Adrenal gland (tissue), 12 donors: ENCODE results near the gene CHD8. TPM values are rescaled to one million over a fixed set of nuclear protein-coding genes. Genes with fewer than 3 reads are reported as not detected.
A peak's percentile ranks its signal among the peaks of the same experiment; 100 is the strongest.

Source experiments
- DNase-seq, 7 donors: peaks; one replicate each; pipeline ENCODE4 v3.0.0-alpha.2; 2019 to 2020
- H3K27ac ChIP-seq, 5 donors: fragments of 200-600 bp; sonication (generic) in 4 of 5; 1 replicate in 3 of 5; 2 replicates in 2 of 5; pipeline versions ENCODE4 v1.5.1 to v1.8.0; 2016 to 2020; ENCODE audit warnings: mild to moderate bottlenecking in 1 of 5
- H3K27me3 ChIP-seq: fragments of 200-600 bp; 2 replicates; pipeline ENCODE4 v1.8.0; 2021
- H3K36me3 ChIP-seq, 2 donors: fragments of 200-600 bp; replicated peaks in 1 of 2; 1 replicate in 1 of 2; 2 replicates in 1 of 2; pipeline versions ENCODE4 v1.5.1 to v1.8.0; 2018 to 2022
- H3K4me1 ChIP-seq, 2 donors: fragments of 200-600 bp; replicated peaks in 1 of 2; 1 replicate in 1 of 2; 2 replicates in 1 of 2; pipeline versions ENCODE4 v1.5.1 to v1.8.0; 2018 to 2021
- H3K4me3 ChIP-seq, 4 donors: fragments of 200-600 bp; sonication (generic) in 3 of 4; one replicate each; pipeline ENCODE4 v1.5.1; 2016 to 2018
- H3K9me3 ChIP-seq, 3 donors: fragments of 200-600 bp; sonication (generic) in 1 of 3; replicated peaks in 1 of 3; 1 replicate in 2 of 3; 2 replicates in 1 of 3; pipeline versions ENCODE4 v1.5.1 to v1.8.0; 2016 to 2021
- POLR2A ChIP-seq, 2 donors: fragments of 450-650 bp; IDR thresholded peaks; one replicate each; pipeline ENCODE4 v1.6.1; 2017; ENCODE audit warnings: antibody characterized with exemption in 2 of 2, mild to moderate bottlenecking in 2 of 2, moderate library complexity in 1 of 2
- WGBS, 4 donors: extraction: QIAGEN DNeasy Blood & Tissue Kit in 2 of 4; methylation state at CpG; one replicate each; pipeline versions ENCODE4 v1.1.5 to v1.1.7; 2013 to 2017; 5-methylcytosine and 5-hydroxymethylcytosine counted together
- intact Hi-C, 2 donors: fragments of 100-400 bp; cut with DNase I; formaldehyde crosslinking; loops; one replicate each; pipeline versions ENCODE4 v1.14.1 to v1.15.0; 2022 to 2023
- polyA plus RNA-seq, 3 donors: library from polyadenylated mRNA; stranded (reverse); fragments of 200-250 nt in 2 of 3; fragments of 350-450 nt in 1 of 3; fragmentation: Illumina TruSeq in 1 of 3; extraction: RNeasy Lipid Tissue Mini Kit (QIAGEN cat#74804) in 1 of 3; gene quantifications; one replicate each; pipeline ENCODE4 v1.2.3, GENCODE V29; 2013 to 2014
- total RNA-seq, 9 donors: library from RNA; depleted of rRNA in 4 of 9; stranded (reverse); fragments of >200 nt in 4 of 9; fragments of 120-200 nt in 1 of 9; fragmentation: NEBNext Ultra II Directional in 1 of 9; extraction: Animal tissue kit (Norgen Biotek cat#: 25700) in 1 of 9; gene quantifications; one replicate each; pipeline versions ENCODE4 v1.1.0 to v1.2.4, GENCODE V29; 2013 to 2023
- TF ChIP-seq, protein P1 (sequence below), 6 experiments: fragments of 450-650 bp in 4 of 6; fragments of 200-600 bp in 2 of 6; sonication (generic) in 1 of 6; IDR thresholded peaks; 1 replicate in 5 of 6; 2 replicates in 1 of 6; pipeline versions ENCODE4 v1.5.1 to v1.8.0; 2016 to 2021; ENCODE audit warnings: antibody characterized with exemption in 6 of 6, mild to moderate bottlenecking in 2 of 6, moderate library complexity in 1 of 6
- donor health status: healthy with polysubstance abuse.
- donor health status: Bipolar disorder and iron deficiency.
- donor health status: DM: yes; HTN: yes; CAD: no.
- donor health status: DM: no; HTN: no; CAD: no.
- donor health status: DM: no; HTN: no; CAD: no.
- donor health status: DM: yes; HTN: yes; CAD: no.

CHD8 gene
- total and polyA plus RNA-seq, 12 donors, result 43.0 to 71.8 (median 59.0) TPM

DNA sequence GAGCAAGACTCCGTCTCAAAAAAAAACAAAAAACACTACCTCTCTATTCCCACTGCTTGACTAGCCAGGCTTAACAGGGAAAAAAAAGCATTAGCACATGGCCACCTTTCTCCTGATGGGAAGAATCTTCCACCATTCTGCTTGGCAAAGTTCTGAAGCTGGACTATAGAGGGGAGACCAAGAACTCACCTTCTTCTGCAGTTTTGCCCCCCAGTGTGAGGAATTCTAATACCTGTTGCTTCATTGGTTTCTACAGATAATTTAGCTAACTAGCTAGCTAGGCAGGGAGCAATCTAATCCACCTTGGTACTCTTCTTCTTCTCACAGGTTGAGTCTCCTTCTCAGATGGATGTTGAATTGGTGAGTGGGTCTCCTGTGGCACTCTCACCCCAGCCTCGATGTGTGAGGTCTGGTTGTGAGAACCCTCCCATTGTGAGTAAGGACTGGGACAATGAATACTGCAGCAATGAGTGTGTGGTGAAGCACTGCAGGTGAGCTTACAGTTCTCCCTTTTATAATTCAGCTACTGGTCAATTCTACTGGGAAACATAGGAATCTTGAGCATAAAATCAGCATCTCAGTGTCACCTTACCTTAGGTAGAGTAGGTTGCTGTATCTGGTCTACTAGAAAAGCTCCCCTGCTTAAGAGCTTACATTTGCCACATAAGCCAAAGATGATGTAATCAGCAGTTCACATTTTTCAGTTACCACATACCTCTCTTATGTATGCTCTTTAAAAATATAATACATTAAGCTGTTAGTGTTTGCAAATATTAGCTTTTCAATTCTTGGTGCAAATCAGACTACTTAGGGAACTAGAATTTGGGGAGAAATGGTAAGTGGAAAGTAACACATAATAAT lies 39.2 kb upstream of the CHD8 start:
- WGBS, 4 donors, result 62 to 92% (median 67%) methylated on average over 2 of the region's 2 CpGs
- no peaks in the 10 kb centered on the region for H3K4me1 ChIP-seq
- no peaks in the 10 kb centered on the region for H3K27me3 ChIP-seq
- no peak for TF ChIP-seq POLR2A (IDR thresholded peaks at IDR 0.05)
- TF ChIP-seq, protein P1, sequence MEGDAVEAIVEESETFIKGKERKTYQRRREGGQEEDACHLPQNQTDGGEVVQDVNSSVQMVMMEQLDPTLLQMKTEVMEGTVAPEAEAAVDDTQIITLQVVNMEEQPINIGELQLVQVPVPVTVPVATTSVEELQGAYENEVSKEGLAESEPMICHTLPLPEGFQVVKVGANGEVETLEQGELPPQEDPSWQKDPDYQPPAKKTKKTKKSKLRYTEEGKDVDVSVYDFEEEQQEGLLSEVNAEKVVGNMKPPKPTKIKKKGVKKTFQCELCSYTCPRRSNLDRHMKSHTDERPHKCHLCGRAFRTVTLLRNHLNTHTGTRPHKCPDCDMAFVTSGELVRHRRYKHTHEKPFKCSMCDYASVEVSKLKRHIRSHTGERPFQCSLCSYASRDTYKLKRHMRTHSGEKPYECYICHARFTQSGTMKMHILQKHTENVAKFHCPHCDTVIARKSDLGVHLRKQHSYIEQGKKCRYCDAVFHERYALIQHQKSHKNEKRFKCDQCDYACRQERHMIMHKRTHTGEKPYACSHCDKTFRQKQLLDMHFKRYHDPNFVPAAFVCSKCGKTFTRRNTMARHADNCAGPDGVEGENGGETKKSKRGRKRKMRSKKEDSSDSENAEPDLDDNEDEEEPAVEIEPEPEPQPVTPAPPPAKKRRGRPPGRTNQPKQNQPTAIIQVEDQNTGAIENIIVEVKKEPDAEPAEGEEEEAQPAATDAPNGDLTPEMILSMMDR (IDR thresholded peaks at IDR 0.05), result no peak
- intact Hi-C loops, result loop anchor here (5.0 to 10.0 kb wide), 2 partner anchors 60 to 62 kb away; no protein-coding TSS in a partner anchor
- H3K4me3 ChIP-seq, result no peak overlapping the region
- H3K9me3 ChIP-seq, result no peaks in the 10 kb centered on the region
- peaks cover 0 to 91% of the 10 kb centered on the region in 2 donors for H3K36me3 ChIP-seq
- no peak for DNase-seq
- H3K27ac ChIP-seq, result no peak overlapping the region

DNA sequence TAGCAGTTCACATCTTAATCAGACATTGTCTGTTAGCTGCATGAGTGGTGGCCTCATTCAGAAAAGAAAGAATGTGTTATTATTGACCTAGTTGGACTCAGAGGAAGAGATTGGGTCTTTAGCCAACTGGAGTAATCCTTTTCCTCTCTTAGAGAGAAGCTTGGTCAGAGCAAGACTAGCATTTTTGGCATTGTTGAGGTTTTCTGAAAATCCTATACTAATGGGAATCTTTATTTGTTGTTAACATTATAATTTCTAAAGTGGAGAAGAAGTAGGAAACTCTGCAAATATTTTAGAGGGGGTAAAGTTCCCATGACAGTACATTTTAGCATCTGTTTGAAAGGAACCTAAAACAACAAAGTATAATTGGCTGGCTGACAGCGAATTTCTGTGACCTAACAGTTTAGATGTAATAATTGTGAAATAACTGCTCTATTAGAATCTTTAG lies 30.7 kb upstream of the CHD8 start:
- Histone ChIP-seq H3K4me1 (peaks cover 0 to 14% of the 10 kb centered on the region in 2 donors), H3K9me3 (no peaks in the 10 kb centered on the region), H3K4me3 (no peak overlapping the region), H3K36me3 (peaks cover 0 to 40% of the 10 kb centered on the region in 2 donors), H3K27me3 (no peaks in the 10 kb centered on the region), H3K27ac (no peak overlapping the region)
- no peak for TF ChIP-seq POLR2A (IDR thresholded peaks at IDR 0.05)
- TF ChIP-seq, protein P1 (IDR thresholded peaks at IDR 0.05), result no peak
- WGBS, 4 donors, result 62 to 76% (median 68%) methylated on average over 1 of the region's 1 CpG
- intact Hi-C loops, result no loop called here
- no peak for DNase-seq

DNA sequence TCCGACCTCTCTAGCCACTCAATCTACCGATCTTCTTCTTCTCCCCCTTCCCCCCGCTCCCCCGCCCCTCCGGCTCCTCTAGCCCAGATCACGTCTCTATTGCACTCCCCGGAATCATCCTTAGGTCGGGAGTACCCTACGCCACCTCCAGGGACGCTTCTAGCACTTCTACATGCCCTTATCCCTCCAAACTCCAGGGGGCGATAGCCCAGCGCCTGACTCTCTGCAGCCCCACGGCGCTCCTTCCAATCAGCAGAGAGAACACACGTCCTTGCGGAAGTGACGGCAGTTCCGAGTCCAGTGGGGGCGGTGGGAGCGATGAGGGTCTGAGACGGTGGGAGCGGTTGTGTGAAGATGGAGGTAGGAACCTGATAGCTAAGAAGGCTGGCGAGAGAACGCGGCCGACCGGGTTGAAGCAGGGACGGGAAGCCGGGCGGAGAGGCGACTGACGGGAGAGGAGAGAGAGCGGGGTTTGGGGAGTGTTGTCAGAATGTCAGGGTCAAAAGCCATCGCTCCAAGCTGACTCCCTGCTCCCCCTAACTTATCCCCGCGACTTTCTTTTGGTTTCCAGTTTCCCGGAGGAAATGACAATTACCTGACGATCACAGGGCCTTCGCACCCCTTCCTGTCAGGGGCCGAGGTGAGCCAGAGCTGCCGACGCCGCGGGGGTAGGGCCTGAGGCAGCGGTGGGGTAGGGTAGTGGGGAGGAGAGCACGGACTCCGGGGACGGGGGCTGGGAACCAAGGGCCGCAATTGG lies 21.2 kb upstream of the CHD8 start, which contains the start of the genes RAB2B and TOX4:
Gene RAB2B (minus strand): TSS at position 35 of the 757 bp plus-strand sequence. CDS start 87 bp downstream, outside the sequence.
Gene TOX4 (plus strand): TSS at position 271 of the 757 bp plus-strand sequence. CDS start 84 bp downstream, at position 355.
- peaks cover 0 to 11% of the 10 kb centered on the region in 2 donors for H3K36me3 ChIP-seq
- H3K9me3 ChIP-seq, result no peaks in the 10 kb centered on the region
- peak within 1 kb of the TSS; percentile 56 to 99 (median 89) for H3K27ac ChIP-seq
- peak; percentile 96 to 99 (median 98) for DNase-seq
- H3K4me3 ChIP-seq, result peak within 1 kb of the TSS in 3 of 4 donors; percentile 68 to 97 (median 96)
- peak; percentile 63 to 81 for TF ChIP-seq POLR2A (IDR thresholded peaks at IDR 0.05)
- TF ChIP-seq, protein P1 (IDR thresholded peaks at IDR 0.05), result peak; percentile 87 to 100 (median 99)
- peaks cover 18 to 30% of the 10 kb centered on the region in 2 donors for H3K4me1 ChIP-seq
- no peaks in the 10 kb centered on the region for H3K27me3 ChIP-seq
- 0 to 1% (median 0%) methylated on average over 43 to 49 of the region's 49 CpGs for whole genome bisulfite sequencing, 4 donors
- intact Hi-C loops, result no loop called here

DNA sequence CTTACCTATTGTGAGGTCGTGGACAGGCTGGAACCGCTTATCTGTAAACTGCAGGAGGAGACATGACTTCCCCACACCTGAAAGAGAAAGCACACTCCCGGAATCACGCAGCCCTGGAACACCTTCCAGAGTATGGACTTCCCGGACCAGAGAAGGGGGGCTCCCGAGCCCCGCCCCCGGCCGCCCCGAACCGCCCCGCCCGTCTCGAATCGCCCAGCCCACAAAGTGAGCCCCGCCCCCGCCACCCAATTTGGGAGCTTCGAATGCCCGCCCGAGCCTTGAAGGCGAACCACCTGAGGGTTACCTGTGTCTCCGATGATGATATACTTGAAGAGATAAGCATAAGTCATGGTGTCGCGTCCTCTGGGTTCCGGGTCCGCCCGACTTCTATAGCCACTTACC lies 20.6 kb upstream of the CHD8 start:
- WGBS, 4 donors, result 0 to 2% (median 0%) methylated on average over 13 to 27 of the region's 27 CpGs
- Histone ChIP-seq H3K4me1 (peaks cover 18 to 30% of the 10 kb centered on the region in 2 donors), H3K36me3 (peaks cover 0 to 10% of the 10 kb centered on the region in 2 donors), H3K27ac (peak overlapping the region; percentile 56 to 99 (median 89)), H3K27me3 (no peaks in the 10 kb centered on the region), H3K4me3 (peak overlapping the region in 3 of 4 donors; percentile 68 to 96 (median 73)), H3K9me3 (no peaks in the 10 kb centered on the region)
- intact Hi-C loops, result no loop called here
- TF ChIP-seq, protein P1 (IDR thresholded peaks at IDR 0.05), result no peak
- TF ChIP-seq POLR2A (IDR thresholded peaks at IDR 0.05), result no peak
- peak in 6 of 7 donors; percentile 85 to 90 (median 88) for DNase-seq
